ENCODE measurements around the gene HOMER2. TPM values are rescaled to one million over a fixed set of nuclear protein-coding genes. Genes with fewer than 3 reads are reported as not detected.

The HOMER2 gene
- total and polyA plus RNA-seq, 2 donors (not counting 3 experiments of a cell fraction or from before 2014, with no cell fraction given) = 0.60 to 0.68 TPM

GRCh38 chr15:82970078-82970686 lies 17.7 kb upstream of the HOMER2 start:
- no TSS peak for BruUV-seq (replicated peaks)
- dilution Hi-C loops (cut with MboI; ENCODE audit: extremely low pct_ligation_motif_present, low sequenced_read_pairs) (no loop called here), intact Hi-C loops (cut with micrococcal nuclease) (no loop called here)
- H3K36me3 ChIP-seq (ENCODE audit: control insufficient read depth in 2 of 2, extremely low read depth in 1 of 2, insufficient read depth in 2 of 2, low read length in 2 of 2) = no peaks in the 10 kb centered on the region
- no peaks in the 10 kb centered on the region for H3K9me3 ChIP-seq (replicated peaks; ENCODE audit: control insufficient read depth, insufficient read depth, low read length)
- ChIA-PET CTCF (interaction anchor here (0.6 to 0.8 kb wide), 2 partner anchors 115 to 121 kb away, joined by 3 read pairs; no protein-coding TSS in a partner anchor), POLR2A (no interaction called here)
- H4K20me1 ChIP-seq (replicated peaks; ENCODE audit: control insufficient read depth, extremely low read depth, insufficient read depth, low read length) = no peaks in the 10 kb centered on the region
- no peak overlapping the region for H3K4me3 ChIP-seq (replicated peaks in 1 of 3; ENCODE audit: insufficient read depth in 1 of 3, low read depth in 1 of 3, low read length in 3 of 3)
- no peak overlapping the region for H3K9ac ChIP-seq (replicated peaks; ENCODE audit: extremely low read depth, insufficient read depth, low read length)
- FAIRE-seq (no peak), DNase-seq (ENCODE audit: low read depth, low spot score) (no peak)
- no peaks in the 10 kb centered on the region for H3K4me1 ChIP-seq (ENCODE audit: control insufficient read depth, extremely low read depth, insufficient read depth, low read length)
- TF ChIP-seq MAX (IDR thresholded peaks at IDR 0.05; ENCODE audit: insufficient read depth, insufficient read length) = no peak
- TF ChIP-seq FOS (IDR thresholded peaks at IDR 0.05; ENCODE audit: borderline replicate concordance, insufficient read depth, low read length) = no peak
- TF ChIP-seq POLR2AphosphoS5 (IDR thresholded peaks at IDR 0.05; ENCODE audit: insufficient read depth, low read depth, low read length) = no peak
- no peak for TF ChIP-seq JUN (IDR thresholded peaks at IDR 0.05; ENCODE audit: borderline replicate concordance, insufficient read depth, insufficient read length, low read depth)
- no peak for TF ChIP-seq CTCF (IDR thresholded peaks at IDR 0.05; ENCODE audit: extremely low read depth in 1 of 2, insufficient read depth in 1 of 2, low read depth in 1 of 2, low read length in 2 of 2)
- TF ChIP-seq EZH2 (IDR thresholded peaks at IDR 0.05; ENCODE audit: borderline replicate concordance, low read depth, low read length, severe bottlenecking) = no peak
- no peak for TF ChIP-seq GATA2 (IDR thresholded peaks at IDR 0.05; ENCODE audit: insufficient read depth, insufficient read length, low read depth, low read length)
- no peak for TF ChIP-seq POLR2A (IDR thresholded peaks at IDR 0.05; ENCODE audit: low read depth, low read length)
- TF ChIP-seq MYC (IDR thresholded peaks at IDR 0.05; ENCODE audit: low read depth, low read length) = no peak
- no peaks in the 10 kb centered on the region for H3K9me1 ChIP-seq (replicated peaks; ENCODE audit: control insufficient read depth, extremely low read depth, insufficient read depth, low read length)
- H2AFZ ChIP-seq (ENCODE audit: low read depth, low read length) = no peak overlapping the region
- H3K27me3 ChIP-seq (ENCODE audit: control insufficient read depth in 2 of 2, insufficient read depth in 2 of 2, low read length in 2 of 2) = peaks cover 0 to 9% of the 10 kb centered on the region in 2 experiments
- no peaks in the 10 kb centered on the region for H3K79me2 ChIP-seq (ENCODE audit: control insufficient read depth, insufficient read depth, low read length)
- H3K27ac ChIP-seq (ENCODE audit: insufficient read depth, low read depth, low read length) = no peak overlapping the region
- H3K4me2 ChIP-seq (ENCODE audit: insufficient read depth, low read length) = no peak overlapping the region

All from endothelial cell of umbilical vein (primary cell).